GM23338 (cell line): ENCODE results near the gene GATAD2B. TPM values are rescaled to one million over a fixed set of nuclear protein-coding genes. Genes with fewer than 3 reads are reported as not detected.

Source experiments
- ATAC-seq: fragments of 200-7000 bp; cut with Tn5 transposase; 3 replicates; pipeline ENCODE4 v1.9.1; 2020
- DNase-seq: peaks from one replicate; pipeline ENCODE4 v3.0.0-alpha.2; 2015; ENCODE audit warnings: low spot score
- H2AFZ ChIP-seq: fragments of 200-600 bp; sonication (generic); 2 replicates; pipeline ENCODE4 v1.8.0; 2016; ENCODE audit warnings: antibody characterized with exemption, mild to moderate bottlenecking, moderate library complexity
- H3F3A ChIP-seq: fragments of 200-600 bp; sonication (generic); replicated peaks from 2 replicates; pipeline ENCODE4 v1.8.0; 2017; ENCODE audit warnings: antibody characterized with exemption, mixed run types, low read depth
- H3K27ac ChIP-seq: fragments of 200-600 bp; sonication (generic); 2 replicates; pipeline ENCODE4 v1.6.1; 2016; ENCODE audit warnings: low read depth
- H3K27me3 ChIP-seq: fragments of 200-600 bp; sonication (generic); 2 replicates; pipeline ENCODE4 v1.8.0; 2016; ENCODE audit warnings: mild to moderate bottlenecking, mixed run types, moderate library complexity; ENCODE audit not compliant: insufficient read depth
- H3K36me3 ChIP-seq: fragments of 200-600 bp; sonication (generic); 2 replicates; pipeline ENCODE4 v1.8.0; 2016; ENCODE audit warnings: mild to moderate bottlenecking; ENCODE audit not compliant: insufficient read depth
- H3K4me1 ChIP-seq: fragments of 200-600 bp; sonication (generic); 2 replicates; pipeline ENCODE4 v1.8.0; 2016; ENCODE audit warnings: mild to moderate bottlenecking, moderate library complexity; ENCODE audit not compliant: insufficient read depth
- H3K4me2 ChIP-seq: fragments of 200-600 bp; sonication (generic); 2 replicates; pipeline ENCODE4 v1.7.1; 2017; ENCODE audit warnings: mixed run types
- H3K4me3 ChIP-seq: fragments of 200-600 bp; sonication (generic); 2 replicates; pipeline ENCODE4 v1.6.1; 2016; ENCODE audit warnings: mixed run types
- H3K79me2 ChIP-seq: fragments of 200-600 bp; sonication (generic); replicated peaks from 2 replicates; pipeline ENCODE4 v1.8.0; 2017; ENCODE audit warnings: mild to moderate bottlenecking; ENCODE audit not compliant: insufficient read depth
- H3K9me2 ChIP-seq: fragments of 200-600 bp; sonication (generic); 2 replicates; pipeline ENCODE4 v1.8.0; 2017; ENCODE audit not compliant: insufficient read depth
- H4K20me1 ChIP-seq: fragments of 200-600 bp; sonication (generic); replicated peaks from 2 replicates; pipeline ENCODE4 v1.8.0; 2017; ENCODE audit warnings: mild to moderate bottlenecking; ENCODE audit not compliant: insufficient read depth
- H3K27ac Mint-ChIP-seq: 2 replicates; pipeline ENCODE4 v1.8.0; 2020; ENCODE audit warnings: inconsistent platforms, mild to moderate bottlenecking, moderate library complexity, mixed read lengths
- H3K27me3 Mint-ChIP-seq: 3 replicates; pipeline ENCODE4 v1.8.0; 2022; ENCODE audit warnings: low read depth, mild to moderate bottlenecking, moderate library complexity, mixed read lengths, inconsistent platforms; ENCODE audit not compliant: insufficient read depth, poor library complexity
- H3K36me3 Mint-ChIP-seq: 3 replicates; pipeline ENCODE4 v1.8.0; 2021; ENCODE audit warnings: low read depth, mild to moderate bottlenecking, inconsistent platforms, moderate library complexity, mixed read lengths
- H3K4me1 Mint-ChIP-seq: 3 replicates; pipeline ENCODE4 v1.8.0; 2020; ENCODE audit warnings: mild to moderate bottlenecking, inconsistent platforms, mixed read lengths
- H3K4me3 Mint-ChIP-seq: 3 replicates; pipeline ENCODE4 v1.8.0; 2021; ENCODE audit warnings: moderate library complexity, mild to moderate bottlenecking, inconsistent platforms, mixed read lengths
- H3K9me3 Mint-ChIP-seq: 3 replicates; pipeline ENCODE4 v1.8.0; 2020; ENCODE audit warnings: moderate library complexity, mild to moderate bottlenecking, inconsistent platforms, mixed read lengths
- CTCF ChIP-seq, 2 experiments: fragments of 200-600 bp in 1 of 2; sonication (generic) in 1 of 2; conservative IDR thresholded peaks; 2 replicates each; pipeline versions ENCODE4 v1.5.1 to v1.6.1; 2016 to 2017; ENCODE audit warnings: antibody characterized with exemption in 2 of 2, low read depth in 2 of 2, mild to moderate bottlenecking in 2 of 2, moderate library complexity in 1 of 2
- ETS1 ChIP-seq: IDR thresholded peaks from 2 replicates; pipeline ENCODE4 v1.6.1; 2016; ENCODE audit warnings: antibody characterized with exemption
- EZH2 ChIP-seq: fragments of 200-600 bp; sonication (generic); IDR thresholded peaks from one replicate; pipeline ENCODE4 v1.8.0; 2017; ENCODE audit warnings: antibody characterized with exemption, mild to moderate bottlenecking, low read depth; ENCODE audit not compliant: unreplicated experiment
- EZH2phosphoT487 ChIP-seq: fragments of 200-600 bp; sonication (generic); IDR thresholded peaks from one replicate; pipeline ENCODE4 v1.8.1; 2018; ENCODE audit warnings: antibody characterized with exemption; ENCODE audit not compliant: unreplicated experiment
- JUNB ChIP-seq: IDR thresholded peaks from one replicate; pipeline ENCODE4 v1.6.1; 2016; ENCODE audit warnings: antibody characterized with exemption; ENCODE audit not compliant: unreplicated experiment
- ZNF331 ChIP-seq: fragments of 250-450 bp; sonication (Bioruptor Pico); IDR thresholded peaks from 2 replicates; pipeline ENCODE4 v1.5.0; 2020; ENCODE audit warnings: low read depth, mild to moderate bottlenecking, moderate library complexity
- ZNF462 ChIP-seq: fragments of 250-450 bp; sonication (Bioruptor Pico); IDR thresholded peaks from 2 replicates; pipeline ENCODE4 v1.5.0; 2020; ENCODE audit warnings: mild to moderate bottlenecking, moderate library complexity
- polyA plus RNA-seq: library from polyadenylated mRNA; unstranded; fragments of >200 nt; fragmentation: Nextera tagmentation; extraction: Ambion mirVana; gene quantifications from 2 replicates; pipeline ENCODE4 v1.2.1, GENCODE V29; 2016
- total RNA-seq: library from RNA; depleted of rRNA; stranded (reverse); fragments of >200 nt; shearing (Covaris generic); gene quantifications from 2 replicates; pipeline ENCODE4 v1.2.3, GENCODE V29; 2014

Gene GATAD2B
- total and polyA plus RNA-seq, 2 experiments from 2014 or later: 5.2 to 17.8 TPM

GRCh38 chr1:153852170-153852569 is 70.6 kb downstream of the GATAD2B start (continued):
- TF ChIP-seq ZNF462 (CRISPR knock-in tag): no peak
- no peak for TF ChIP-seq EZH2
- no peak for TF ChIP-seq ZNF331 (CRISPR knock-in tag)
- TF ChIP-seq JUNB: no peak
- no peak for TF ChIP-seq EZH2phosphoT487

GRCh38 chr1:153849487-153850185 is 73.1 kb downstream of the GATAD2B start:
- Histone ChIP-seq H3K79me2 (peaks cover 36% of the 10 kb centered on the region), H4K20me1 (peaks cover 26% of the 10 kb centered on the region; the same call in 1 of the 2 replicates)
- H3K9me3 Mint-ChIP-seq: no peaks in the 10 kb centered on the region
- no peak for TF ChIP-seq JUNB
- no peak for TF ChIP-seq ETS1
- TF ChIP-seq CTCF (conservative IDR thresholded peaks at IDR 0.05; ENCODE audit: low read depth in 2 of 2): no peak

More at GRCh38 chr1:153849487-153850185, 73.1 kb downstream of the GATAD2B start:
- no peaks in the 10 kb centered on the region for H3K36me3 ChIP-seq
- Mint-ChIP-seq H3K4me3 (no peak overlapping the region), H3K36me3 (peaks cover 10% of the 10 kb centered on the region), H3K27me3 (peaks cover 5% of the 10 kb centered on the region), H3K27ac (no peak overlapping the region), H3K4me1 (no peaks in the 10 kb centered on the region)
- H3K9me2 ChIP-seq: no peaks in the 10 kb centered on the region
- H3K4me2 ChIP-seq: no peak overlapping the region
- no peak overlapping the region for H3K4me3 ChIP-seq
- no peak overlapping the region for H2AFZ ChIP-seq
- DNase-seq (no peak), ATAC-seq (no peak)
- H3K4me1 ChIP-seq: no peaks in the 10 kb centered on the region
- H3K27ac ChIP-seq: no peak overlapping the region
- H3K27me3 ChIP-seq: no peaks in the 10 kb centered on the region
- H3F3A ChIP-seq: 0 out of 2 replicates have a peak, but pooled peaks cover 3% of the 10 kb centered on the region
